NCI-H1930 (cell line): ENCODE data around the gene ADGRG3.
"Not testable (repeated sequence)": the region's sequence is repeated elsewhere in the genome, so short reads cannot be mapped to it uniquely, and the experiment has no call there.

Experiments
- DNase-seq, 2 experiments: peaks; one replicate each; lab custom pipeline; 2025; lab: John Stamatoyannopoulos, UW

Gene ADGRG3

DNA sequence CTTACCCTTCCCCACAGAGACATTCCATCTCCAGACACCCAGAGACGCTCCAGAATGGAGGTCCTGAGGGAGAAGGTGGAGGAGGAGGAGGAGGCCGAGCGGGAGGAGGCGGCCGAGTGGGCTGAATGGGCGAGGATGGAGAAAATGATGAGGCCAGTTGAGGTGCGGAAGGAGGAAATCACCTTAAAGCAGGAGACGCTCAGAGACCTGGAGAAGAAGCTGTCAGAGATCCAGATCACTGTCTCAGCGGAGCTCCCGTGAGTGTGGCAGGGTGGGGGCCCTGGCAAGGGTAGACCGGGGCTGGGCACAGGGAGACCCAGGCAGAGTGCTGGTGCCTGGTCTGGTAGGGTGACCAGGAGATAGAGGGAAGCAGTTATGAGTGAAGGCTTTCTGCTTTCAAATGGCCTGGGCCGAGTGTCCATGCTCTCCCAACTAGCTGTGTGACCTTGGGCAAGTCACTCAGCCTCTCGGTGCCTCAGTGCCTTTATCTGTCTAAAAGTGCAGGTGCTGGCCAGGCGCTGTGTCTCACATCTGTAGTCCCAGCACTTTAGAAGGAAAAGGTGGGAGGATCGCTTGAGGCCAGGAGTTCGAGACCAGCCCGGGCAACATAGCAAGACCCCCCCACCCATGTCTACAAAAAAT, 29.9 kb downstream of the ADGRG3 start:
- DNase-seq: no peak

DNA sequence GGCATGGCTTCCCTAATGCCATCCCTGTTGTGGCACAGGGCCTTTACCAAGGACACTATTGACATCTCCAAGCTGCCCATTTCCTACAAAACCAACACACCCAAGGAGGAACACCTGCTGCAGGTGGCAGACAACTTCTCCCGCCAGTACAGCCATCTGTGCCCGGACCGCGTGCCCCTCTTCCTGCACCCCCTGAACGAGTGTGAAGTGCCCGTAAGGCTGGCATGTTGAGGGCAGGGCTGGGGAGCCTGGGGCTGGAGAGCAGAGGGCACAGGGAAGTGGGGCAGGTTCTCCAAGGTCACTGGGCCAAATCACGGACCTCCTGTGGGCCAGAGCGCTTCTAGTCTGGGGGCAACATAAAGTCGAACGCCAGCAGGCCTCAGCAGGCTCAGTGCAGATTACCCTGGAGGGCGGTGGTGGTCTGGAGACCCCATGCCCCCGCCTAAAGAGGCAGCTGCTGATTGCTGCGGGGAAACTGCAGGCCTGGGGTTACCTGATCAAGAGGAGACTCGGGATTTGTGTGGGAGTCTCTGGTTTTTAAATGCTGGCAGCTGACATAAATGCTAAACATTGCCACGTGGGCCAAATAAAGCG, 30.8 kb downstream of the ADGRG3 start:
- DNase-seq: no peak

DNA sequence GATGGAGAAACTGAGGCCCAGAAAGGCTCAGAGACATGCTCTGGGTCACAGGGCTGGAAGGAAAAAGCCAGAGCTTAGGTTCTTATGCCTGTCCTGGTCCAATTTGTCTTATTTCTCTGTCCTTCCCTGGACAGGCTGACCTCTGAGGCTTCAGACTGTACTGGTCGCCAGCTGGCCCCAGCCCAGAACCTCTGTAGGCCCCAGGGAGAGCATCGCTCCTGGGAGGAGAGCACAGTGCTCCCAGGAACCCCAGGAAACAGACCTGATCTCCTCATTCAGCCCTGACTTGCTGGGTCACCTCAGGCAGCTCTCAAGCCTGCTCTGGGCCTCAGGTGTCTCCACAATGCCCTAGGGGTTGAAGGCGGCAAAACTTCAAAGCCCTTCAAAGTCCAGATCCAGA, 31.4 kb downstream of the ADGRG3 start:
- no peak for DNase-seq

DNA sequence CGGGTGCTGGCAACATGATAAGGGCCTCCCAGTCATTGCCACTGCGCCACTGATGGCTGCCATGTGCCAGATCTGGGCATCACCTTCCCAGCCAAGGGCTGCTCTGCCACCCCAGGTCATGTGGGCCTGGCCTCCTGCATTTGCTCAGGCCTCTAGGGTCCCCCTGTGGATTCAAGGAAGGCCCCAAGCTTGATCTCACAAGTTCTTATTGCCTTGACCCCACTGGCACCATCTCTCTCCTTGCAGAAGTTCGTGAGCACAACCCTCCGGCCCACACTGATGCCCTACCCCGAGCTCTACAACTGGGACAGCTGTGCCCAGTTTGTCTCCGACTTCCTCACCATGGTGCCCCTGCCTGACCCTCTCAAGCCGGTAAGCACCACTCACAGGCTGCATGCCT, 31.8 kb downstream of the ADGRG3 start:
- DNase-seq: no peak

DNA sequence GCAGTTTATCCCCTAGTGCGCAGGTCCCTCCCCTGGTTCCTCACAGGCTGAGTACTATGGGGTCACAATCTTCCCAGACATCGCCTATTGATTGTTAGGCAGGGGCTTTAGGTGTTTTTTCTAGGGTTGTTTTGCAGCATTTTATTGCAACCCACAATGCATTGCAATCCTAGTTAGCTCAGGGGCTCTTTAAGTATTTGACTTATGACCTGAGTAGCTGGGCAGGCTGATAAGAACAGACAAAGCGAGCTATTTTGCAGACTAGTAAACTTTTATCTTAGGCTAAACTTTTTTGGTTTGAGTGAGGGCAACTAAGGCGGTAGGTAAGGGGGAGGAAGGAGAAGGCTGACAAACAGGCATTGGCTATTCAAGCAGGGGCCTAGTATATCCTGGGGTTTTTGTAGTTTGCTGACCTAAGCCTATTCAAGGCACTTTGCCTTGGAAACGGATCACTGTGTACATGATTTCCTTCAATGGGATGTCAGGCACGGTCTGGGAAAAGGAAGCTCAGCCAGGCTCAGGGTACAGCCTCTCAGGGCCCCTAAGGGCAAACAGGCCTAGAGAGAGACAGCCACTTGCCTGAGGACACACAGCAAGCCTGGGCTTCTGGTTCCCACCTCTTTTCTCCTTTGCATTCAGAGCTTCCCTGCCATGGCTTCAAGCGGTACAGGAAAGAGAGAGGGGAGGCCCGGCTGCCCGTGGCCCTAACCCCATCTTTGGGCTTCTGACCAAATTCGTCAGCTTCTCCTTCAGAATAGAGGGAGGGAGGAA, 32.9 kb downstream of the ADGRG3 start:
- no peak for DNase-seq

DNA sequence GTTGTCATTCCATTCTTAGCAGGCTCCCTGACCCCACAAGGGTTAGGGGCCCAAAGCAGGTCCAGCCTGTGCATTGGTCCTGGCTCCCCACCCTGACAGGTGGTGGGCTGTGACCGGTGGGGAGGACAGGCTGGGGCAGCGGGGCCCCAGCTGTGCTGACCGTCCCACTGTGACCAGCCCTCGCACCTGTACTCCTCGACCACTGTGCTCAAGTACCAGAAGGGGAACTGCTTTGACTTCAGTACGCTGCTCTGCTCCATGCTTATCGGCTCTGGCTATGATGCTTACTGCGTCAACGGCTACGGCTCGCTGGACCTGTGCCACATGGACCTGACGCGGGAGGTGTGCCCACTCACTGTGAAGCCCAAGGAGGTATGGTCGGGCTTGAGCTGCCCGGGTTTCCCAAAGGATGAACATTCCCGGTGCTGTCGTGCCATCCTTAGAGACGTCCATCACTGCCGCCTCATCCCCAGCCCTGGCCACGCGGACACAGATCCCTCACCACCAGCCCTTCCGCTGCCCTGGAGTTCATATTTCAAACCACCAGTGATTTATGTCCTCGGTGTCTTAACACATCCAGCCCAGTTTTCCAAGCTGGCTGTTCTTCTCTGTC, 33.8 kb downstream of the ADGRG3 start:
- no peak for DNase-seq

DNA sequence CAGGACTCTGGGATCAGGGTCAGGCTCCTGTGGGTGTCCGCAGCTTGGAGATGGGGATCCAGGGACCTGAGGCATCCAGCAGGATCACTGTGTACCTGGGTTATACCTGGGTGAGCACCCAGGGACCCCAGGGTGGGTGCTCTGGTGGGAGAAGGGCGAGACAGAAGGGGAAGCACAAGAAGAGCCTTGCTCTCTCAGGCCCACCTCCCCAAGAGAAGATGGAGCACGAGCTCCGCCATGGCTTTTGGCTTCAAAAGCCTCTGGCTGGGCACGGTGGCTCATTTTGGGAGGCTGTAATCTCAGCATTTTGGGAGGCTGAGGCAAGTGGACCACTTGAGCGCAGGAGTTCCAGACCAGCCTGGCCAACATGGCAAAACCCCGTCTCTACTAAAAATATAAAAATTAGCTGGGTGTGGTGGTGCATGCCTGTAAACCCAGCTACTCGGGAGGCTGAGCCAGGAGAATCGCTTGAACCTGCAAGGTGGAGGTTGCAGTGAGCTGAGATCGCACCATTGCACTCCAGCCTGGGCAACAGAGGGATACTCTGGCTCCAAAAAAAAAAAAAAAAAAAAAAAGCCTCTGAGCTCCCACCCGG, 35.4 kb downstream of the ADGRG3 start:
- DNase-seq: no peak

DNA sequence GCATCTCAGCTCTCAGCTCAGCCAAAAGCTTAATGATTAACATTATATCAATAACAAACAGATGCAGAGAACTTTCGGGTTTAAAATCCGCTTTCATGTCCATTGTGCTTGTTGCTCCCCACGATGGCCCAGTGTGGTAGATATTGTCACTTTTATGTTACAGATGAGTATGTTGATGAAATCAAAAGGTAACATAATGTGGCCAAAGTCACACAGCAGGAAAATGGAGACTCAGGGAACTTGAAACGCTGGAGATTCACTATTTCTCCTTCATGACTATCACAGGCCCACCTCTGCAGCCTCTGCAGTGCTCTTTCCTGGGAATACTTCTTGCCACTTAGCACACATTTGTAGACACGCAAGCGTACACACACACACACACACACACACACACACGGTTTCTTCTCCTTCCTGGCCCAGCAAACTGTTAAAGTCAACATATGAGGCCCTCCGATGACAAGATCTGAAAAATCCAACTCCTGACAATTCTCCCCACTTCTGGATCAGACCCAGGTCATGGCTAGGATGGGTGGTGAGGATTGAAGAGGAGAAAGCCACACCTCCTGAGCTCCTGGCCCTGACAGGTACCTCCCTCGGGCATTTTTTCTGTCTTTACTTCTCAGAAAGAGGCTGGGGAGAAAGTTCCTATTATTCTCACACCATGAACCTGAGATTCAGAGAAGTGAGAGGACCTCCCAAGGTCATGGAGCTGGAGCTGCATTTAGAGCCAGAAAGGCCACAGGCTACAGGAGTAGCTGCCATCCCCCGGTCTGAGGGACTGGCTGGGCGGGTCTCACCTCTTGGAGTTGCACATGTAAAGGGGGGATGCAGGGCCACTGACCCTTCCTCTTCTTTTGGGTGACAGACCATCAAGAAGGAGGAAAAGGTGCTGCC, 36.2 kb downstream of the ADGRG3 start:
- no peak for DNase-seq

DNA sequence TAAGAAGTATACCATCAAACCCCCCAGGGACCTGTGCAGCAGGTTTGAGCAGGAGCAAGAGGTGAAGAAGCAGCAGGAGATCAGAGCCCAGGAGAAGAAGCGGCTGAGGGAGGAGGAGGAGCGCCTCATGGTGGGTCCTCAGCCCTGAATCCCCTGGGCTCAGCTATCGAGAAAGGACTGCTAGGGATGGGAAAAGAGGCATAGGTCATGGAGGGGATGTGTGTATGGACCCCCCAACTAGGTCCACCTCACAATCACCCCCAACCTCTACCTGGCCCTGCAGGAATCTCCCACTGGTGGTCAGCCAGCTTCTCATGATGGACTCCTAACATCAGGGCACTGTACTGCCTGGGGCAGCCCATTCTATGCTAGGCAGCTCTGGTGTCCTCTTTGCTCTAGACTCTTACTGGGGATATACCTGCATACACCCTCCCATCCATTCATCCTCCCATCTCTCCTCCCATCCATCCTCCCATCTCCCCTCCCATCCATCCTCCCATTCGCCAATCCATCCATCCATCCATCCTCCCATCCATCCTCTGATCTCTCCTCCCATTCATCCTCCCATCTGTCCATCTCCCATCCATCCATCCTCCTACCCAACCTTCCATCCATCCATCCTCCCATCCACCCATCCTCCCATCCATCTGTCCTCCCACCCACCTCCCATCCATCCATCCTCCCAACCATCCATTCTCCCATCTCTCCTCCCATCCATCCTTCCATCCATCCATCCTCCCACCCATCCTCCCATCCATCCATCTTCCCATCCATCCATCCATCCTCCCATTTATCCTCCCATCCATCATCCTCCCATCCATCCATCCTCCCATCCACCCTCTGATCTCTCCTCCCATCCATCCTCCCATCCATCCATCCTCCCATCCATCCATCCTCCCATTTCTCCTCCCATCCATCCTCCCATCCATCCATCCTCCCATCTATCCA, 37.1 kb downstream of the ADGRG3 start:
- no peak for DNase-seq

DNA sequence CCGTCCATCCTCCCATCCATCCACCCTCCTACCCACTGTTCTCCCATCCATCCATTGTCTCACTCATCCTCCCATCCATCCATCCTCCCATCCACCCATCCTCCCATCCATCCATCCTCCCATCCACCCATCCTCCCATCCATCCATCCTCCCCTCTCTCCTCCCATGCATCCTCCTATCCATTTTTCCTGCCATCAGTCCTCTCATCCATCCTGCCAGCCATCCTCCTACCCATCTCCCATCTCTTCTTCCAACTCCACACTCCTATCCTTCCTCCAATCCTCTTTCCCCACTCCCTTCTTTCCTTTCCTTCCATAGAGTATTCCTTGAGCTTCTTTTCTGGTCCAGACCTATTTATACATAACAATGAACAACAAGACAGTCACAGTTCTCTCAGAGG, 38.6 kb downstream of the ADGRG3 start:
- no peak for DNase-seq

DNA sequence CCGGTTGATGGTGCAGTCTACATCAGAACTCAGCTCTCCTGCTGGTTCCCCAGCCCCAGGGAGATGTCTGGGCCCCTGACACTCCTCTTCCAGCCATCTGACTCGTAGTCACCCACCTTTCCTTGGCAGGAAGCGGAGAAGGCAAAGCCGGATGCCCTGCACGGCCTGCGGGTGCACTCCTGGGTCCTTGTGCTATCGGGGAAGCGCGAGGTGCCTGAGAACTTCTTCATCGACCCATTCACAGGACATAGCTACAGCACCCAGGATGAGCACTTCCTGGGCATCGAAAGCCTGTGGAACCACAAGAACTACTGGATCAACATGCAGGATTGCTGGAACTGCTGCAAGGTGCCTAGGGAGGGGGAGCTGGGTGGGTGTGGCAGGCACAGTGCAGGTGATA, 39.2 kb downstream of the ADGRG3 start:
- no peak for DNase-seq

DNA sequence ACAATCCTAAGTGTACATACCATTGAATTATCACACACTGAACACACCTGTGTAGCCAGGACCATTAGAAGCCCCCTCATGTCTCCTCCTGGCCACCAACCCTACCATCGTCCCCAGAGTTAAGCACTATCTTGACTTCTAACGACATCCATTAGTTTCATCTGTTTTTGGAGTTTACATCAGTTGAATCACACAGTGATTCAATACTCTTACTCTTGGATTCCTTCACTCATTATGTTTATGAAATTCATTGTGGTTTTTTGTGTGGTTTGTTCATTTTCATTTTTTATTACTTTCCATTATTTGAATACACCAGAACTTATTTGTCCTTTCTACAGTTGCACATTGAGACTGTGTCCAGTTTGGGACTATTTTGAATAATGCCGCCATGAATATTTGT, 40.1 kb downstream of the ADGRG3 start:
- no peak for DNase-seq

DNA sequence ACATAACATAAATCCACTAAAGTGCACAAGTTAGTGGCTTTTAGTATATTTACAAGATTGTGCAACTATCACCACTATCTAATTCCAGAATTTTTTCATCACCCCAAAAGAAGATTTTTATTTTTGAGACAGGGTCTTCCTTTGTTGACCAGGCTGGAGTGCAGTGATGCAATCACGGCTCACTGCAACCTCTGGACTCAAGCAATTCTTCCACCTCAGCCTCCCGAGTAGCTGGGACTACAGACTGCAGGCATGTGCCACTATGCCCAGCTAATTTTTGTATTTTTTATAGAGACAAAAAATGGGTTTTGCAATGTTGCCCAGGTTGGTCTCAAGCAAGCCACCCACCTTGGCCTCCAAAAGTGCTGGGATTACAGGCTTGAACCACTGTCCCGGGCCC, 41.6 kb downstream of the ADGRG3 start:
- DNase-seq: no peak

DNA sequence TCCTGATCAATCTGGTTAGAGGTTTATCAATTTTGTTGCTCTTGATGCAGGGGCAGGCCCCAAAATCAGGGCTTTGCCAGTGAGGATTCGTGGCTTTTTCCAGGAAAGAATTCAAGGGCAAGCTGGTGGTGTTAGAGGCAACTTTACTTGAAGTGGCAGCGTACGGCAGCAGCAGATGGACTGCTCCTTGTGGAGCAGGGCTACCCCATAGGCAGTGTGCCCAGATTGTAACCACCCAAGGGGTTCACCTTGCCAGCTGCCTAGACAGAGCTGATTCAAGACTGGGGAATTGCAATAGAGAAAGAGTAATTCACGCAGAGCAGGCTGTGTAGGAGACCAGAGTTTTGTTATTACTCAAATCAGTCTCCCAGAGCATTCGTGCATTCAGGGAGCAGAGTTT, 43.2 kb downstream of the ADGRG3 start:
- DNase-seq: no peak

DNA sequence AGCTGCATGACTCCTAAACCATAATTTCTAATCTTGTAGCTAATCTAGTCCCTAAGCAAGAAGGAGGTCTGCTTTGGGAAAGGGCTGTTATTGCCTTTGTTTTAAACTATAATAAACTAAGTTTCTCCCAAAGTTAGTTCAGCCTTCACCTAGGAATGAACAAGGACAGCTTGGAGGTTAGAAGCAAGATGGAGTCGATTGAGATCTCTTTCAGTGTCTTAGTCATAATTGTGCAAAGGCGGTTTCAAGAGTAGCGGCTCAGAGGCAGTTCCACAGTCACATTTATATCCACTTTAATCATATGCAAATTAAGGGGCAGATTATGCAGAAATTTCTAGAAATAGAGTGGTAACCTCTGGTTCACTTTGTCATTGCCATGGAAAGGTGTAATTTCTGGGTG, 43.9 kb downstream of the ADGRG3 start:
- no peak for DNase-seq

DNA sequence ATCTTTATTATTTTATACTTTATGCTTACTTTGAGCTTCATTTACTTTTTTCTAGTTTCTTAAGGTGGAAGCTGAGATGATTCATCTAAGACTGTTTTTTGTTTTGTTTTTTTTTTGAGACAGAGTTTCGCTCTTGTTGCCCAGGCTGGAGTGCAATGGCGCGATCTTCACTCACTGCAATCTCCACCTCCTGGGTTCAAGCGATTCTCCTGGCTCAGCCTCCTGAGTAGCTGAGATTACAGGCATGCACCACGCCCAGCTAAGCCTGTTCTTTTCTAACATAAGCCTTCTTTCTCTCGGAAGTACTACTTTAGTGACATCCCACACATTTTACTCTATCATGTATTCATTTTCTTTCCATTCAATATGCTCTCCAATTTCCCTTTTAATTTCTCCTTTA, 44.5 kb downstream of the ADGRG3 start:
- DNase-seq: not testable (repeated sequence)

DNA sequence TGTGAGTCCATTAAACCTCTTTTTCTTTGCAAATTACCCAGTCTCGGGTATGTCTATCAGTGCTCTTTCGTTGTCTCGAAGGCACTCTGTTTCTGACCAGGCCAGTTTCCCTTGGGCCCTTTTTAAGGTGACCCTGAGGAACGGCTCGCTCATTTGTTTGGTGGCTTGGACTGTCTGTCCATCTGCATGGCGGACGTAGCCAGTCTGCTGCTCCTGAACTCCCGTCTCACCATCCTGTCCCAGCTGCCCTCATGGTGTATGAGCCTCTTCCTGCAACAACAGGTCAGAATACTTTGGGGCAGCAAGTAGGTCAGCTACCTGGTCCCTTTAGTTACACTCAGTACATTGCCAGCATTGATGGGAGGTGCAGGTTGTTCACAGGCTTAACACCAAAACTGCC, 45.5 kb downstream of the ADGRG3 start:
- DNase-seq: no peak

DNA sequence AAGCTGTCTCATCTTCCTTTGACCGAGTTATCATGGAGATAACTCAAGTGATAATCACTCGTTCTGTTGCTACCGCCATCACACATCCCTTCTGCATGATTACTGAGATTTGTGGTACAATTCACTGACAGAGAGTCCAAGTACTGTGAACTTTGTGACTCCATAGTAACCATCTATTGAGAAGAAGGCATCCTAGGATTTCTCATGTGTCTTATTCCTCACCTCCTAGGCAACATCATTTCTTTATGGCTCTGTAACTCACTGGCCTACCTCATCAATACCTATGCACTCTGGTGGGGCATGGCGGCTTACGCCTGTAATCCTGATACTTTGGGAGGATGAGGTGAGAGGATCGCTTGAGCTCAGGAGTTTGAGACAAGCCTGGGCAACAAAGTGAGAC, 45.9 kb downstream of the ADGRG3 start:
- DNase-seq: no peak

DNA sequence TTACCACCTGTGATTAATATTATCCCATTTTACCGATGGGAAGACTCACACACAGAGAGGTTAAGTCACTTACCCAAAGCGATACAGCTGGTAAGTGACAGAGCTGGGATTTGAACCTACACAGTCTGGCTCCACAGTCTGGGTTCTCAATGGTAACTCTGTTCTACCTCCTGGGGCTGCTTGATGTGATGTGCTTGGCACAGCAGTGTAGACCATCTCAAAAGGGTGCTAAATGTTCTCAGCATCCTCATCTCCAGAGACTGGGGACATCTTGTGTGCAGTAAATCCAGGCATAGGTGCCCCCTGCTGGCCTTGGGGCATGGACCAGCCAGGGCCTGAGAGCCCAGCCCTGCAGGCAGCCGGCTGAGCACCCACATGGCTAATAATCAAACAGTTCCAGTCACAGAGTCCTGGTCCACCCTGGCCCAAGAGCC, 52.1 kb downstream of the ADGRG3 start:
- peak in 1 of 2 experiments; percentile 4 for DNase-seq
